Fibroblast of lung (primary cell): Measurements from ENCODE around the gene FAS.

Source experiments
- EZH2 ChIP-seq: IDR thresholded peaks from 2 replicates; pipeline ENCODE4 v1.5.1; 2012; ENCODE audit warnings: low read length, control low read depth, mild to moderate bottlenecking; ENCODE audit errors: missing control alignments
- TF ChIP-seq, protein P1 (sequence below), 2 donors: IDR thresholded peaks in 1 of 2; conservative IDR thresholded peaks in 1 of 2; 1 replicate in 1 of 2; 2 replicates in 1 of 2; pipeline ENCODE4 v1.5.1; 2011 to 2012; ENCODE audit warnings: low read length in 2 of 2, control low read depth in 1 of 2, inconsistent platforms in 1 of 2, low read depth in 1 of 2, mild to moderate bottlenecking in 1 of 2

- no peak for TF ChIP-seq EZH2
- TF ChIP-seq, protein P1, sequence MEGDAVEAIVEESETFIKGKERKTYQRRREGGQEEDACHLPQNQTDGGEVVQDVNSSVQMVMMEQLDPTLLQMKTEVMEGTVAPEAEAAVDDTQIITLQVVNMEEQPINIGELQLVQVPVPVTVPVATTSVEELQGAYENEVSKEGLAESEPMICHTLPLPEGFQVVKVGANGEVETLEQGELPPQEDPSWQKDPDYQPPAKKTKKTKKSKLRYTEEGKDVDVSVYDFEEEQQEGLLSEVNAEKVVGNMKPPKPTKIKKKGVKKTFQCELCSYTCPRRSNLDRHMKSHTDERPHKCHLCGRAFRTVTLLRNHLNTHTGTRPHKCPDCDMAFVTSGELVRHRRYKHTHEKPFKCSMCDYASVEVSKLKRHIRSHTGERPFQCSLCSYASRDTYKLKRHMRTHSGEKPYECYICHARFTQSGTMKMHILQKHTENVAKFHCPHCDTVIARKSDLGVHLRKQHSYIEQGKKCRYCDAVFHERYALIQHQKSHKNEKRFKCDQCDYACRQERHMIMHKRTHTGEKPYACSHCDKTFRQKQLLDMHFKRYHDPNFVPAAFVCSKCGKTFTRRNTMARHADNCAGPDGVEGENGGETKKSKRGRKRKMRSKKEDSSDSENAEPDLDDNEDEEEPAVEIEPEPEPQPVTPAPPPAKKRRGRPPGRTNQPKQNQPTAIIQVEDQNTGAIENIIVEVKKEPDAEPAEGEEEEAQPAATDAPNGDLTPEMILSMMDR (conservative IDR thresholded peaks at IDR 0.05 in 1 of 2, IDR thresholded peaks at IDR 0.05 in 1 of 2; ENCODE audit: low read depth in 1 of 2, low read length in 2 of 2), result no peak
Observed at GRCh38 chr10:88964360-88964759, 26.2 kb upstream of the FAS start.
